HEK293 (cell line): ENCODE results near the gene RELCH.

Source experiments
- CTCF ChIA-PET: fragments of 350-600 bp; formaldehyde crosslinking; extraction: SDS; loops from one replicate; lab custom pipeline; 2021; ENCODE audit warnings: antibody characterized with exemption; lab: Yijun Ruan, JAX
- POLR2A ChIA-PET: fragments of 300-600 bp; formaldehyde crosslinking; extraction: SDS; loops from one replicate; lab custom pipeline; 2020; ENCODE audit warnings: antibody characterized with exemption, inconsistent platforms; lab: Yijun Ruan, JAX
- H3K27ac ChIP-seq: fragments of 200-500 bp; sonication (Bioruptor generic); 2 replicates; pipeline ENCODE4 v1.5.1; 2014; ENCODE audit warnings: low read depth, low read length, control low read depth, inconsistent platforms; ENCODE audit errors: extremely low read depth
- H3K36me3 ChIP-seq, 2 experiments: fragments of 200-500 bp in 1 of 2; sonication (Bioruptor generic) in 1 of 2; 1 replicate in 1 of 2; 2 replicates in 1 of 2; pipeline ENCODE4 v1.5.1; 2014 to 2017; ENCODE audit warnings: inconsistent platforms in 2 of 2, low read length in 2 of 2; ENCODE audit not compliant: control insufficient read depth in 2 of 2, insufficient read depth in 1 of 2
- H3K4me1 ChIP-seq: fragments of 200-500 bp; sonication (Bioruptor generic); 2 replicates; pipeline ENCODE4 v1.5.1; 2014; ENCODE audit warnings: mild to moderate bottlenecking, low read length, inconsistent platforms; ENCODE audit not compliant: control insufficient read depth, insufficient read depth
- H3K4me3 ChIP-seq: 2 replicates; pipeline ENCODE4 v1.5.1; 2011; ENCODE audit warnings: low read depth, mild to moderate bottlenecking, control low read depth, low read length, moderate library complexity
- H3K9me3 ChIP-seq: fragments of 200-500 bp; sonication (Bioruptor generic); 2 replicates; pipeline ENCODE4 v1.5.1; 2014; ENCODE audit warnings: low read depth, low read length, inconsistent platforms; ENCODE audit not compliant: control insufficient read depth, insufficient read depth
- BCL6B ChIP-seq: fragments of 450-650 bp; formaldehyde crosslinking; IDR thresholded peaks from 2 replicates; pipeline ENCODE4 v1.5.1; 2017; ENCODE audit warnings: missing biosample characterization, missing genetic modification characterization
- GLI4 ChIP-seq: fragments of 450-650 bp; formaldehyde crosslinking; IDR thresholded peaks from 2 replicates; pipeline ENCODE4 v1.5.1; 2016; ENCODE audit warnings: missing biosample characterization, missing genetic modification characterization
- TSHZ1 ChIP-seq: fragments of 450-650 bp; formaldehyde crosslinking; IDR thresholded peaks from 2 replicates; pipeline ENCODE4 v1.5.1; 2016; ENCODE audit warnings: missing biosample characterization, missing genetic modification characterization, borderline replicate concordance
- YY1 ChIP-seq: fragments of 450-650 bp; formaldehyde crosslinking; IDR thresholded peaks from 2 replicates; pipeline ENCODE4 v1.5.1; 2018; ENCODE audit warnings: missing biosample characterization, missing genetic modification characterization
- ZNF169 ChIP-seq: fragments of 450-650 bp; formaldehyde crosslinking; IDR thresholded peaks from 2 replicates; pipeline ENCODE4 v1.5.1; 2016; ENCODE audit warnings: missing biosample characterization, missing genetic modification characterization
- ZNF175 ChIP-seq: fragments of 450-650 bp; formaldehyde crosslinking; IDR thresholded peaks from 2 replicates; pipeline ENCODE4 v1.5.1; 2016; ENCODE audit warnings: missing biosample characterization, missing genetic modification characterization
- ZNF184 ChIP-seq: fragments of 450-650 bp; IDR thresholded peaks from 2 replicates; pipeline ENCODE4 v1.5.1; 2018; ENCODE audit warnings: missing biosample characterization, mild to moderate bottlenecking, missing genetic modification characterization
- ZNF280C ChIP-seq: fragments of 450-650 bp; formaldehyde crosslinking; IDR thresholded peaks from 2 replicates; pipeline ENCODE4 v1.5.1; 2016; ENCODE audit warnings: missing biosample characterization, missing genetic modification characterization
- ZNF513 ChIP-seq: fragments of 450-650 bp; IDR thresholded peaks from 2 replicates; pipeline ENCODE4 v1.5.1; 2018; ENCODE audit warnings: missing biosample characterization, missing genetic modification characterization
- ZNF549 ChIP-seq: fragments of 450-650 bp; IDR thresholded peaks from 2 replicates; pipeline ENCODE4 v1.5.1; 2018; ENCODE audit warnings: missing biosample characterization, missing genetic modification characterization, mild to moderate bottlenecking, inconsistent platforms, moderate library complexity
- ZNF555 ChIP-seq: fragments of 450-650 bp; formaldehyde crosslinking; conservative IDR thresholded peaks from 2 replicates; pipeline ENCODE4 v1.5.1; 2017; ENCODE audit warnings: missing biosample characterization, mild to moderate bottlenecking, missing genetic modification characterization, inconsistent platforms
- ZNF561 ChIP-seq: fragments of 450-650 bp; IDR thresholded peaks from 2 replicates; pipeline ENCODE4 v1.5.1; 2018; ENCODE audit warnings: missing biosample characterization, missing genetic modification characterization, borderline replicate concordance
- ZNF645 ChIP-seq: fragments of 450-650 bp; formaldehyde crosslinking; IDR thresholded peaks from 2 replicates; pipeline ENCODE4; 2016; ENCODE audit warnings: missing biosample characterization, missing genetic modification characterization
- ZNF654 ChIP-seq: fragments of 450-650 bp; formaldehyde crosslinking; IDR thresholded peaks from 2 replicates; pipeline ENCODE4 v1.5.1; 2016; ENCODE audit warnings: low read depth, missing biosample characterization, missing genetic modification characterization
- ZNF658 ChIP-seq: fragments of 450-650 bp; formaldehyde crosslinking; IDR thresholded peaks from 2 replicates; pipeline ENCODE4; 2016; ENCODE audit warnings: missing biosample characterization, missing genetic modification characterization
- ZNF747 ChIP-seq: fragments of 450-650 bp; formaldehyde crosslinking; IDR thresholded peaks from 2 replicates; pipeline ENCODE4 v1.5.1; 2016; ENCODE audit warnings: missing biosample characterization, missing genetic modification characterization
- ZNF785 ChIP-seq: fragments of 450-650 bp; formaldehyde crosslinking; IDR thresholded peaks from 2 replicates; pipeline ENCODE4 v1.5.1; 2016; ENCODE audit warnings: missing biosample characterization, missing genetic modification characterization

Gene RELCH

GRCh38 chr18:62200121-62200914 is 13.3 kb downstream of the RELCH start:
- POLR2A ChIA-PET: interaction anchor here (0.6 to 3.7 kb wide), 2 partner anchors 9 to 13 kb away, joined by 4 to 23 read pairs; partner anchors contain the start of genes PIGN and RELCH
- TF ChIP-seq ZNF654 (tag by site-specific recombination) (no peak), BCL6B (no peak), ZNF555 (tag by site-specific recombination) (no peak), ZNF785 (tag by site-specific recombination) (no peak), ZNF184 (no peak), GLI4 (tag by site-specific recombination) (no peak), TSHZ1 (tag by site-specific recombination) (no peak), ZNF561 (tag by site-specific recombination) (no peak), ZNF169 (tag by site-specific recombination) (no peak), ZNF513 (tag by site-specific recombination) (no peak), ZNF549 (tag by site-specific recombination) (no peak), ZNF175 (tag by site-specific recombination) (no peak), ZNF658 (tag by site-specific recombination) (no peak), ZNF280C (tag by site-specific recombination) (no peak)
- H3K4me3 ChIP-seq: no peak overlapping the region
- no peaks in the 10 kb centered on the region for H3K9me3 ChIP-seq
- H3K4me1 ChIP-seq: peaks cover 10% of the 10 kb centered on the region
- CTCF ChIA-PET: interaction anchor here (0.7 to 4.5 kb wide), 5 partner anchors 9 to 49 kb away, joined by 3 to 19 read pairs (median 4); no protein-coding TSS in a partner anchor
- no peak overlapping the region for H3K27ac ChIP-seq
- H3K36me3 ChIP-seq: no peaks in the 10 kb centered on the region; a peak in 1 of 3 replicates

- H3K4me3 ChIP-seq: no peak overlapping the region
- no peaks in the 10 kb centered on the region; a peak in 1 of 3 replicates for H3K36me3 ChIP-seq
- TF ChIP-seq ZNF747 (tag by site-specific recombination) (no peak), YY1 (tag by site-specific recombination) (no peak), ZNF645 (tag by site-specific recombination) (no peak)
- peaks cover 9% of the 10 kb centered on the region for H3K4me1 ChIP-seq
- POLR2A ChIA-PET: no interaction called here
- CTCF ChIA-PET: interaction anchor here (1.3 to 4.5 kb wide), 2 partner anchors 19 to 48 kb away, joined by 6 to 19 read pairs; no protein-coding TSS in a partner anchor
- H3K27ac ChIP-seq: no peak overlapping the region
- H3K9me3 ChIP-seq: no peaks in the 10 kb centered on the region
Observed at GRCh38 chr18:62201870-62202269, 14.8 kb downstream of the RELCH start.
